CMK (cell line): Measurements from ENCODE around the gene MYO10.

ENCODE experiments used
- DNase-seq: peaks from one replicate; pipeline ENCODE4 v3.0.0-alpha.2; 2010; ENCODE audit warnings: low read depth

Gene MYO10

DNA sequence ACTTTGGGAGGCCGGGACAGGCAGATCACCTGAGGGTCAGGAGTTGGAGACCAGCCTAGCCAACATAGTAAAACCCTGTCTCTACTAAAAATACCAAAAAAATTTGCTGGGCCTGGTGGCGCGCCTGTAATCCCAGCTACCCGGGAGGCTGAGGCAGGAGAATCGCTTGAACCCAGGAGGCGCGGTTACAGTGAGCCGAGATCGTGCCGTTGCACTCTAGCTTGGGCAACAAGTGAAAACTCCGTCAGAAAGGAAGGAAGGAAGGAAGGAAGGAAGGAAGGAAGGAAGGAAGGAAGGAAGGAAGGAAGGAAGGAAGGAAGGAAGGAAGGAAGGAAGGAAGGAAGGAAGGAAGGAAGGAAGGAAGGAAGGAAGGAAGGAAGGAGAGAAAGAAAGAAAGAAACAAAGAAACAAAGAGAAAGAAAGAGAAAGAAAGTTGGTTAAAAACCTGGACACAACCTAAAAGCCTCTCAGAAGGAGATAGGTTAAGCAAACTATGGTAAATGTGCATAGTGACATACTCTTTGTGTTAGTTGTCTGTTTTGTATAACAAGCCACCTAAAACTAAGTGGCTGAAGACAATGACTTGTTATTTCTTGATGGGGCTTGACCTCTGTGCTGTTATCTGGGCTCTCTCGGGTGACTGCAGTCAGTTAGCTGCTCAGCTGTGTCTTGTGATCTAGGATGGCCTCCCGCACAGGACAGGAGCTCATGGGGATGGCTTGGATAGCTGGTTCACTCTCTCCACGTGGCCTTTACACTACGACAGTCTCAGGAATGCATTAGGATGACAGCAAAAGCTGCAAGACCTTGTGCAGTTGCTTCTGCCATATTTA, 8.0 kb upstream of the MYO10 start:
- no peak for DNase-seq

DNA sequence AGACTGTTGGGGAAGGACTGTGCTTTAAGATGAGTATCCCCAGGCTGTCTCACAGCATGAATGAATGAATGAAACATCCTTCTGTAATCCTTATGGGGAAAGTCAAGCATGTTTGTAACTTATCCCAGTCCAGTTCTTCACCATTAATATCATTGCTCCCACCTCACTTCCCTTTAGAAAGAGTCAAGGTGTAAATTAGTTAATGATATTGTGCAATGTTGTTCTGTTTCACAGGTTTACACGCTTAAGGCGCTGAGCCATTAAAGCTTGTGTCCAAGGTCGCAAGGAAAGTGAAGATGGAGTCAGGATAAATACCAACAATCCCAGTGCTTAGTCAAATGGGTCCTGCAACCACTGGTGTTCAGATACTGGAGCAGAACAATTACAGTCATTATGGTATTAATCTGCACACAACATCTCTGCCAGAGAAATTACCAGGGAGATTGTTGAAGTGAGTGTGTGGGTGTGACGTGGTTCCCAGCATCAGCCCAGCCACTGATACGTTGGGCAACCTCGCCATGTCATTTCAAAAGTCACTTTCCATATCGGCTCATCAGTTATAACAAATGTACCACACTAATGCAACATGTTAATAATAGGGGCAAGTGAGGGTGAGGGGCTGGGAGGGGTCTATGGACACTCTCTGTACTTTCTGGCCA, 1.5 kb upstream of the MYO10 start:
- DNase-seq: no peak

DNA sequence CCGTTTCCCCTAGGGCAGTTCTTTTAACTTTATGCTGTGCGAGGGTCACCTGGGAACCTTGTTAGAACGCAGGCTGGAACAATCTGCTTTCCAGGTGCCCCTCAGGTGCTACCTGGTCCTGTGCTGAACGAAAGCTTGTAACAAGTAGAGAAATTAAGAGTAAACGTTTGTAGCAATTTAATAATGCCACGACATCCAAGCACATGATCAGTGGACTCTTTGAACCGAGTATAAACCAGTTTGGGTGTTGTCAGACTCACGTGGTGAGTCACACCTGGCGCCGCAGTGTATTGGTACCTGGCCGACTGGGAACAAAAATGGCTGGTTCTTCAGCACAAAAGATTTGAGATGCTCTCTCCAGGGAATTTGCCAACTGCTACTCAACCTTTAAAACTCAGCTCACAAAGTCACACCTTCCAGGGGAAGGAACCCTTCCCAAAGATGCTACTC, 926 bp upstream of the MYO10 start:
- DNase-seq: no peak

DNA sequence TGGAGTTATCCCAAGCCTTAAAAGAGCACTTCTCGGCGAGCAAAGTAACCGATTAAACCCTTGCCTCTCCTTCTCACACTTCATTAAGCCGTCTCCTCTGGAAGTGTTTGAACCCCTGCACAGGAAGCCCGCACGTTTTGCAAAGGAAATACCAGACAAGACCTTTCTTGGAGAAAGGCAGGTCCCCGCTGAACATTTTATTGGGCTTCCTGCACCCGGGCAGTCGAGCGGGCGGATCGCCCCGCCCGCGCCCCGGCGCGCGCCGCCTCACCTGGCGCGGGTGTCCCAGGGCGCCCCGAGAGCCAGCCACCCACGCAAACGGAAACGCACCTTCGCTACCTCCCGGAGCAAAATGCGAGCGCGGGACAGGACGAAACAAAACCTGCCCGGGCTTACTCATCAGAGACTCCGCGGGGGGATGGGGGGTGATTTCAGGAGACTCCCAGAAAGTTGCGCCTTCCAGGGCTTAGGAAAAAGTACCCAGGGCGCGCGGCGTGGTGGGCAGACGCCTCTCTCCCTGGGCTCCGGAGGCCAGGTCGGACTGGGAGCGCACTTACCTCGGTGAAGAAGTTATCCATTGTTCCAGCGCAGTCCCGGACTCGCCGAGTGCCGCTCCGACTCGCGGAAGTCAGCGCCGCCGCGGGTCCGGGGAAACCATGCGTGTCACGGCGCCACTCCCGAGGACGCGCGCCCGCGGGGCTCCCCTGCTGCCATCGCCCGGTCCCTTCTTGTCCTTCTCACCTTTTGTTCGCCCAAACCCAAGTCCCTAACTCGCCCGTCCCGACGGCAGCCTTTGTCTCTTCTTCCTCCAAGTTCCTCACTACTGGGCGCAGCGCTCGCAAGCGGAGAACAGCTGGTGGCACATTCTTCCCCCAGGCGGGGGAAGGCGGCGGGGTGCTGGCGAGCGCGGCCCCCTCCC, 598 bp downstream of the MYO10 start:
- DNase-seq: no peak

DNA sequence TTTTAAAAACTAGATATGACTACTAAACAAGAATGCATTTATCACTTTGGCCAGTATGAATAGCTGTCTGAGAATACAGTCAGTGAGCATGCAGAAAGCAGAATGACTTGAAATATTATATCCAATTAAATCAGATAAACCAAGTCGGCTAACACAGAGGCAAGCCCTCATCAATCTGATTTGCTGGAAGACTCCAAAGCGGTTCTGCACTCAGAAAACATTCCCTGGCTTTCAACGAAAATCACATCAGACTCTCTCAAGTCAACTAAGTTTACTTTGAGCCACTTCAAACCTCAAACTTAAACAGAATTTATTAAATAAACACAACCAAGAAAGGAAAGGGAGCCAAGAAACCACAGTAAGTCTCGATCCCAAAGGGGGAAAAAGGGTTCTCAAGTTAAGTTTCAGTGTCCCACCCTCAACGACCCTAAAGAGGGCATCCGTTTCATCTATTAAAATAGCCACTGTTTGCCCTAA, 1.4 kb downstream of the MYO10 start:
- DNase-seq: no peak

DNA sequence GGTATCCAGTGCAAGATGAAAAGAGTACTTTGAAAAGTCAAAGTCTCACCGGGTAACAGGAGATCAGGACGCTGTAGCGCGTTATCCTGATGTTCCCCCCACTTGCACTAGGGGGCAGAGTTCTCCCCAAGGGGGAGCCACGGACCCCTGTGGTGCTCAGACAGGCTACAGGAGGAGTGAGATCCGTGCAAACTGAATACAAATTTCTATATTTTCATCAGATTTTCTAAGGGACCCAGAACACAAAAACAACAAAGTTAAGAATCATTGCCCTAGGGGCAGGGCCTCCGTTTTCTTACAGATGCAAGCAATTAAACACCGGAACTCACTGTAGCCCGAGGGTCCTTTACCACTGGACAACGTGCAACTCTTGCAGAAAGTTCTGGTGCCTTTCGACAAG, 2.0 kb downstream of the MYO10 start:
- peak; percentile 59 for DNase-seq

DNA sequence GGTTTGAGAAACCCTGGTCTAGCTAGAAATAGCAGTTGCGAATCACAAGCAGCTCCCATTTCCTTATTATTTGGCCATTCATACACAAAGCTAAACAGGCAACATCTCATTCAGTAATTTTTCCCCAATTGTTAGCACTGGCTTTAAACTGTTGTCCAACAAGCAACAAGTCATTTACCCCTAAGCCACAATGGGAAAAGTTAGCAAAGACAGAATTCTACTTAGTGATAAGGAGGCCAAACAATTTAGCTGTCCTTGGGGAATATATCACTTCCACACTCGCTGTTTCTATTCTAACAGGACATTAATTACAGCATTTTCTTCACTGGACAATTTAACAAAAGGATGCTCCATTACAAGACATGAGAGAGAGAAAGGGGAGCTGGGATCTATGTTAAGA, 2.8 kb downstream of the MYO10 start:
- no peak for DNase-seq

DNA sequence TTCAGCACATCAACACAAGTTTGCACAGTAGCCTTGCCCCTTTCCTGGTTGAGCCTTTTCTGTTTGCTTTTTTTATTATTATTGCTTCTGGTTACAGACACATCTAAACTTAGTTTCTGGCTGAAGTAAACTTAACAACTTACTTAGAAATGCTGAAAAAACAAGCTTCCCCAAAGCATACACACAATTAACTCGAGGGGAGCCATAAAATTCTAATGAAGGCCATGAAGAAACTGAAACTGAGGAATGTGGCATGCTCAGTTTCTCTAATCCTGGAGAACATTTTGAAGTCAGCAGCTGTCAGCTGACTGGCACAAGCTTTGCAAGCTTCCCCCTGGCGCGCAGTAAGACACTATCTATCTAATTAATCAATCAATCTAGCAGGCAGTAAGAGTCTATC, 3.7 kb downstream of the MYO10 start:
- DNase-seq: no peak

DNA sequence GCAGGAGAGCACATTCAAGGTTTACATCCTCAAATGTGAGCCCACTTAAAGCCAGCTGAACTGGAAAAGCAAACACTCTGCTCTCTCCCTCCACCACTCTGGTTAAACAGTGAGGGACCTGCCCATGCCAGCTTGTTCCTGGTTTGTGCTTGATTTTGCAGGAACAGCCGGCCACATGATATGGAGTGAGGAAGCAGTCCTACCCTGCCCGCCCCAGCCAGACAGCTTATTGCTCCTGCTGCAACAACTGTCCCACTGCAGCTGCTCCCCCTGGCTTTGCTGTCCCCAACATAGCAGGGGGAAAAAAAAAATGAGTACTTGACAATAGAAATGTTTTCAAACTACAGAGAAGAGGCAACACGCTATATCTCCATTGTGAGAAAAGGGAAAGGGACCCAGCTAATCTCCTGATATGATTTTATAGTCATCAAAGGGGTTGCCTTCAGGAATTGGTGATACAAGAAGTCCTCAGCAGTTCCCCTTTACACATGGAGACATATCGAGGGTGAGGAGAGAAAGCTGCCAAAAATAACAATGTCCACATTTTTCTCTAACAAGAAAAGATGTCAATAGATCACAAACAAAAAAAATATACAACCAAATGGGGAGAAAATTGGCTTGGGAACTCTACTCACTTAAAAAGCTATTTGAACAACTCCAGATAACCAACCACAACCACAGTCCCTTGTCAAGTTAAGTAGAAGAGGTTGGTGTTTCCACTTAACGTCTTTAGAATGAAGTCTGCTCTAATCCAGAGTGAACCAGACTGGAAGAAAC, 4.6 kb downstream of the MYO10 start:
- no peak for DNase-seq

DNA sequence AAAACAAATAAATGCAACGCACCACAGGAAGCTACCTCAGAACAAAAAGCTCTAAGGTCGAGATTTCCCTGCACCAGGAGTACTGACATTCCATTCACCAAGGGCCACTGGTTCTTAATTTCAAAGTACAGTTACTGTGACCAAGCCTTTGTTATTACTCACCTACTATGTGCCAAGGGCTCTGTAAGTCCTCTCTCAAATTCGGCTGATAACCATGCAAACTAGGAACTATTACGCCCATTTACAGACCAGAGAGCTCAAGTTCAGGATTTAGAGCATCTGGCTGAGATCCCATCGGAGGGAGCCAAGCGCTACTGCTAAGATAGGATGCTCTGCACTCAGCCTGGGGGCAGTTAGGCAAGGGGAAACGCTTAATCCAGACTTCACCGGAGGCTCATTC, 5.6 kb downstream of the MYO10 start:
- DNase-seq: no peak

DNA sequence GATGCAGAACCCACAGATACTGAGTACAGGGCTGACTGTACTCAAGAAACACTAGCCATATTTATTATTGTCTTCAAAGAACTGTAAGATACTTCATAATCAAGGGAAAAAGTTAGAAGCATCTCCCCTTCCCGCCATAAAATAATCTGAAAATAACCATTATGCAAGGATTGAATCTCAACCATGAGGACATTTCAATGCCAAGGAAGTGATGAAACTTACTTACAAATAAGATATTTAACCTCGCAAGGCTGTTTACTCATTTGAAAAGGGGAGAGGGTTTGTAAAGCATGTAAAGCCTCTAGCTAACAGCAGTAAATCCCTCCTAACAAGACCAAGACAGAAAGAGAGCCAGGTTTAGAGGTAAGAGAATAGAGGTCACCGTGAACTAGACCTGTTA, 6.3 kb downstream of the MYO10 start:
- DNase-seq: no peak

DNA sequence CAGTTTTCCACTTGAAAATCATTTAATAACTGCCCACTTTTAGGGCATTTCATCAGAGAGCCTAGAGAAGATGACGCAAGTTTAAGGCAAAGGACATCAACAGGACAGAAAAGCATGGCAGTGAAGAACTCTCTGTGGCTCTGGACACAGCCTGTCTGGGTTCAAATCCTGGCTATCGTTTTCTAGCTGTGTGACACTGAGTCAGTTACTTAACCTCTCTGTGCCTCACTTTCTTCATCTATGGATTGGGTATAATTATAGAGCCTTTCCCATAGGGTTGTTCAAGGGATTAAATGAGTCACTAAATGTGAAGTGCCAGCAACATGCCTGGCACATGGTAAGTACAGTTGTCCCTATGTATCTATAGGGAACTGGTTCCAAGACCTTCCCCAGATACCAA, 6.7 kb downstream of the MYO10 start:
- no peak for DNase-seq

DNA sequence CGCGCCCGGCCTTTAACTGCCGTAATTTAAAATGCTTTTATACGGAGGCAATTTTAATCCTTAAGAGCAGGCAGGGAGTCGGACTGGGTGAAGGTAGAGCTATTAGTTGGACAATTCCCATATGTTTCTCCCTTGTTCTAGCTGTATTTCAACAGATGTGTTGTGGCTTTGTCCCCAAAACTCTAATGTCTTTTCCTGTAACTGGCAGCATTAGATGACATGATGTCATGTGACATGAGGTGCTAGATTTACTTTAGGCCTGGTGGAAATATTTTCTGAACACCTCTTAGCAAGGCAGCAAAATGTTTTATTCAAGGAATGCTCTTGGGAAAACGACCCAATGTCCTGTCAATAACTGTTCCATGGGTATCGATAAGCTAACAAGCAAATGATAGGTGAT, 8.5 kb downstream of the MYO10 start:
- DNase-seq: no peak

DNA sequence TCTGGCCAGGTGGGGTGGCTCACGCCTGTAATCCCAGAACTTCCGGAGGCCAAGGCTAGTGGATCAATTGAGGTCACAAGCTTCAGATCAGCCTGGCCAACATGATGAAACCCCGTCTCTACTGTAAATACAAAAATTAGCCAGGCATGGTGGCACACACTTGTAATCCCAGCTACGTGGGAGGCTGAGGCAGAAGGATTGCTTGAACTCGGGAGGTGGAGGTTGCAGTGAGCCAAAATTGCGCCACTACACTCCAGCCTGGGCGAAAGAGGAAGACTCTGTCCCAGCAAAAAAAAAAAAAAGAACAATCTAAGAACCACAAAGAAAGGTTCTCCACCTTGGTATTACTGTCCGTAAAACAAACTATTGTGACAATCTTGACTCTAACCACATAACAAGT, 9.7 kb downstream of the MYO10 start:
- DNase-seq: no peak

DNA sequence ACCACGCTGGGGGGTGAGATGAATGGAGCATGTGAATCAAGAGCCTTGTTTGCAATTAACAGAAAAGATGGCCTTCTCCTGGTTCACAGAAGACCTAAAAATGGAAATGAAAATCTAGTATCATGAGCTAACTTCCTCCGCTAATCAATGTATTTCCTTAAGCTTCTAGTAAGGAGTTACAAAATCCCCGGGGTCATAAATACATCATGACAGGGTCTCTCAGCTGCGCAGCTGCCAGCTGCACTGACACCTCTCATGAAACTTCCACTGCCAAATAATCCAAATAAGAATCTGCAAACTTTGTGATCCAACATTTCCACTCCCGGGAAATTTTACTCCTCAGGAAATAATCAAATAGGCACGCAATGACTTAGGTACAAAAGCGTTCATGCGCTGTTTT, 11.9 kb downstream of the MYO10 start:
- DNase-seq: no peak

DNA sequence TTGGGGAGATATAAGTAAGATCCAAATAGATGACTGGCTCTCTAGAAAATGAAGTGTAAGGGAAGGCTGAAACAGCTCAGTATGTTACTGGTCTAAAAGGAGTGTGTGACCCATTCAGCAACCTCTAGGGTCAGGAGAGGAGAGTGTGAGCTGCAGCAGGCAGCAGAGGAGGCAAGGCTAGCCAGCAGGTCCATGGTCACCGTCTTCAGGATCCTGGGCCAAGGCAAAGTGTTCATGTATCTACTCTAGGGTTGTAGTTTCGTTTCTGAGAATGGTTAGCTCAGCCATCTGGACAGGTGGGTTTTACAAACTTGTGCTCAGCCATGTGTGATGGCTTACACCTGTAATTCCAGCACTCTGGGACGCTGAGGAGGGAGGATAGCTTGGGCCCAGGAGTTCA, 13.7 kb downstream of the MYO10 start:
- DNase-seq: no peak

DNA sequence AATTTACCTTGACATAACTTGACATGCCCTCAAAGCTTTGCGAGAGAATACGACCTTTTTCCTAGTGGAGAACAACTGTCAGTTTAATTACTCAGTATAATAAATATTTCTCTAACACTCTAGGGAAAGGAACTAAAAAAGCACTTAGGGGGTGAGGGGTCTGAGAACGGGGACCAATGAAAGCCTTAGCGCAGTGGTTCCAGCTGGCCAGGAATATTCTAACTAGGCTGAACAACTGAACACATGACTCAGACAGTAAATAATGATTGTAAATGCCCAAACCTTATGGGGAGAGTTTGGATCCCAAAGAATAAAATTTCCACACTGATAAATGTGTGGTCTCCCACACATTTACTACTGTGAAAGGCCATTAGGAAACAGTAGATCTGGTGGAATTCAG, 14.9 kb downstream of the MYO10 start:
- no peak for DNase-seq

DNA sequence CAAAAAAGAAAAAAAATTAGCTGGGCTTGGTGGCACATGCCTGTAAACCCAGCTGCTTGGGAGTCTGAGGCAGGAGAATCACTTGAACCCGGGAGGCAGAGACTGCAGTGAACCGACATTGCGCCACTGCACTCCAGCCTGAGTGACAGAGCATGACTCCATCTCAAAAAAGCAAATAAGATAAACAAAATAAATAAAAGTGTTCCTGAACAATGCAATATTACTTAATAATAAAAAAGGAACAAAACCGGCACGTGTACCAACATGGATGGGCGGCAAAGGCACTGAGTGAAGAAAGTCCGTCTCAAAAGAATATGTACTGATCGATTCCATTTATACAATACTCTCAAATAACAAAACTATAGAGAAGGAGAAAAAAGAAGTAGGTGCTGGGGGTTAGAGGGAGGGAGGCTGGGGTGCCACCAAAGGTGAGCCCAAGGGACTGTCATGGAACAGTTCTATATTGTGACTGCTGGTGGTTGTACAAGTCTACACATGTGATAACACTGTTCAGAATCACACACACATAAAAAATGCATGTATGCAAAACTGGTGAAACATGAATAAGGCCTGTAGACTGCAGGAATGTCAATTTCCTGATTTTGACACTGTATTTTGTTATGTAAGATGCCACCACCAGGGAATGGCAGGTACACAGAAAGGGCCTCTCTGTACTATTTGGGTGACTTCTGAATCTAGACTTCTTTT, 15.8 kb downstream of the MYO10 start:
- DNase-seq: no peak

DNA sequence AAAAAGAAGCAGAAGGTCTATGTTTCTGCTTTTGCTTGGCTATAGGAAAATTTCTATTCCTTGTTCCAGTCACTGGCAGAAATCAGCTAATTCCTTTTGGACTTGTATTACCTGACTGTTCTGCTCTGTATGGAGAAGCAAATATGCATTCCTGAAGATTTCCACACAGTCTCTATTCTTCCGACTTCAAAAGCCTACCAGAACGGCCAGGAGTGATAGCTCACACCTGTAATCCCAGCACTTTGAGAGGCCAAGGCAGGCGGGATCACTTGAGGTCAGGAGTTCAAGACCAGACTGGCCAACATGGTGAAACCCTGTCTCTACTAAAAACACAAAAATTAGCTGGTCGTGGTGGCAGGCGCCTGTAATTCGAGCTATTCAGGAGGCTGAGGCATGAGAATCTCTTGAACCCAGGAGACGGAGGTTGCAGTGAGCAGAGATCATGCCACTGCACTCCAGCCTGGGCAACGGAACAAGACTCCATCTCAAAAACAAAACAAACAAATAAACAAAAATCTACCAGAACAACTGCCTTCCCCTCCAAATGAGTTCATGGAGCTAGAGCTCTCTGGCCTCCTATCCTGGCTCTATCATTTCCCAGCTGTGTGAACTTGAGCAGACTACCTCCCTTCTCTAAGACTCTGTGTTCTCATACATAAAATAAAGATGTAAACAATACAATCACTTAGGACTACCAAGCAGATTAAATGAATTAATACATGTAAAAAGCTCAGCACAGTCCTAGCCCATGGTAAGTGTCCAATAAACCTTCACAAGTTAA, 17.0 kb downstream of the MYO10 start:
- DNase-seq: no peak

DNA sequence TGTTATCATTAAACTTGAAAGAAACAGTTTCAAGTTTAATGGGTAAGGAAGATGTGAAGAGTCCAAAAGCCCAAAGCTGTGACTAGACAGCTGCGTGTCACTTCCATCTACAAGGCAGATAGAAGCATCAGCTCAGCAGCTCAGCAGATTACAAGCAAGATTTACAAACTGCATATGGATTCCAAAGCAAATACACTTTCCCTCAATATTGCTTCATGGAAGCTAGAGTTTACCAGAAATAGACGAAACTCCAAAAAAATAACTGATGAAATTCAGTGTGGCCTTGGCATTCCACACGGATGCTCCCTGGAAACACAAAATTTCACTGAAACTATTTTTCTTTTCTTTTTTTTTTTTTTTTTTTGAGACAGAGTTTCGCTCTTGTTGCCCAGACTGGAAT, 17.9 kb downstream of the MYO10 start:
- no peak for DNase-seq
